Measurements from ENCODE around the gene CAMK1G.

Gene CAMK1G

GRCh38 chr1:209624558-209625549, 41.3 kb downstream of the CAMK1G start:
- no peak overlapping the region for H3K4me2 ChIP-seq (ENCODE audit: low read depth, low read length, poor library complexity, severe bottlenecking)
- H3K27ac ChIP-seq (ENCODE audit: low read depth, low read length), result no peak overlapping the region

GRCh38 chr1:209625791-209626285, 42.3 kb downstream of the CAMK1G start:
- TF ChIP-seq CTCF (IDR thresholded peaks at IDR 0.05; ENCODE audit: insufficient read depth, low read length, poor library complexity, severe bottlenecking) (no peak), EZH2phosphoT487 (conservative IDR thresholded peaks at IDR 0.05; ENCODE audit: low read length) (no peak)
- no peaks in the 10 kb centered on the region for H4K20me1 ChIP-seq (ENCODE audit: low read depth, low read length)
- no peaks in the 10 kb centered on the region for H3K27me3 ChIP-seq (ENCODE audit: low read length)
- H3K79me2 ChIP-seq (ENCODE audit: insufficient read depth, low read length), result no peaks in the 10 kb centered on the region
- no peak overlapping the region for H2AFZ ChIP-seq (ENCODE audit: low read depth, low read length, severe bottlenecking)
- no peak overlapping the region for H3K27ac ChIP-seq (ENCODE audit: low read depth, low read length)
- H3K36me3 ChIP-seq (ENCODE audit: low read length), result no peaks in the 10 kb centered on the region
- H3K9me3 ChIP-seq (ENCODE audit: insufficient read depth, low read length), result no peaks in the 10 kb centered on the region
- no peak overlapping the region for H3K4me3 ChIP-seq (ENCODE audit: insufficient read depth, low read length, poor library complexity, severe bottlenecking)
- H3K4me2 ChIP-seq (ENCODE audit: low read depth, low read length, poor library complexity, severe bottlenecking), result no peak overlapping the region
- H3F3A ChIP-seq (ENCODE audit: insufficient read depth), result no peaks in the 10 kb centered on the region
- H3K9ac ChIP-seq (ENCODE audit: low read length), result no peak overlapping the region
- H3K9me2 ChIP-seq (replicated peaks; ENCODE audit: insufficient read depth, low read length), result no peaks in the 10 kb centered on the region

More at GRCh38 chr1:209624558-209625549, 41.3 kb downstream of the CAMK1G start:
- TF ChIP-seq CTCF (IDR thresholded peaks at IDR 0.05; ENCODE audit: insufficient read depth, low read length, poor library complexity, severe bottlenecking) (no peak), EZH2phosphoT487 (conservative IDR thresholded peaks at IDR 0.05; ENCODE audit: low read length) (no peak)
- Histone ChIP-seq H3K9me2 (replicated peaks; ENCODE audit: insufficient read depth, low read length) (no peaks in the 10 kb centered on the region), H3K4me3 (ENCODE audit: insufficient read depth, low read length, poor library complexity, severe bottlenecking) (no peak overlapping the region), H3F3A (ENCODE audit: insufficient read depth) (no peaks in the 10 kb centered on the region), H3K9ac (ENCODE audit: low read length) (no peak overlapping the region), H3K79me2 (ENCODE audit: insufficient read depth, low read length) (no peaks in the 10 kb centered on the region), H3K9me3 (ENCODE audit: insufficient read depth, low read length) (no peaks in the 10 kb centered on the region), H4K20me1 (ENCODE audit: low read depth, low read length) (no peaks in the 10 kb centered on the region), H2AFZ (ENCODE audit: low read depth, low read length, severe bottlenecking) (no peak overlapping the region), H3K27me3 (ENCODE audit: low read length) (no peaks in the 10 kb centered on the region), H3K36me3 (ENCODE audit: low read length) (no peaks in the 10 kb centered on the region)

- Histone ChIP-seq H3K27ac (ENCODE audit: low read depth, low read length) (no peak overlapping the region), H3K4me3 (ENCODE audit: insufficient read depth, low read length, poor library complexity, severe bottlenecking) (no peak overlapping the region), H3K79me2 (ENCODE audit: insufficient read depth, low read length) (no peaks in the 10 kb centered on the region), H4K20me1 (ENCODE audit: low read depth, low read length) (no peaks in the 10 kb centered on the region), H2AFZ (ENCODE audit: low read depth, low read length, severe bottlenecking) (no peak overlapping the region), H3K9ac (ENCODE audit: low read length) (no peak overlapping the region), H3K9me3 (ENCODE audit: insufficient read depth, low read length) (no peaks in the 10 kb centered on the region), H3K27me3 (ENCODE audit: low read length) (no peaks in the 10 kb centered on the region), H3F3A (ENCODE audit: insufficient read depth) (no peaks in the 10 kb centered on the region), H3K36me3 (ENCODE audit: low read length) (no peaks in the 10 kb centered on the region), H3K9me2 (replicated peaks; ENCODE audit: insufficient read depth, low read length) (no peaks in the 10 kb centered on the region), H3K4me2 (ENCODE audit: low read depth, low read length, poor library complexity, severe bottlenecking) (no peak overlapping the region)
- TF ChIP-seq CTCF (IDR thresholded peaks at IDR 0.05; ENCODE audit: insufficient read depth, low read length, poor library complexity, severe bottlenecking), result no peak
- TF ChIP-seq EZH2phosphoT487 (conservative IDR thresholded peaks at IDR 0.05; ENCODE audit: low read length), result no peak
Measured at GRCh38 chr1:209626346-209627026, 43.0 kb downstream of the CAMK1G start.
